Heart left ventricle (tissue), 16 donors: Measurements from ENCODE around the gene PTPRN2. TPM values are rescaled to one million over a fixed set of nuclear protein-coding genes. Genes with fewer than 3 reads are reported as not detected.

Experiments
- ATAC-seq, 4 donors: fragments of 200-7000 bp; cut with Tn5 transposase; one replicate each; pipeline ENCODE4 v1.9.1; 2020 to 2022; ENCODE audit warnings: moderate library complexity in 4 of 4, mild to moderate bottlenecking in 3 of 4, moderate number of reproducible peaks in 1 of 4
- DNase-seq, 5 donors: peaks; one replicate each; pipeline ENCODE4 v3.0.0-alpha.2; 2020
- H3K27ac ChIP-seq, 12 donors: fragments of 200-600 bp; sonication (generic) in 4 of 12; one replicate each; pipeline versions ENCODE4 v1.5.0 to v1.8.0; 2016 to 2022; ENCODE audit warnings: mild to moderate bottlenecking in 2 of 12
- H3K27me3 ChIP-seq, 9 donors: fragments of 200-600 bp; sonication (generic) in 2 of 9; one replicate each; pipeline versions ENCODE4 v1.5.1 to v1.8.0; 2016 to 2022; ENCODE audit warnings: mild to moderate bottlenecking in 3 of 9
- H3K36me3 ChIP-seq, 9 donors: fragments of 200-600 bp; sonication (generic) in 2 of 9; one replicate each; pipeline versions ENCODE4 v1.5.0 to v1.8.0; 2018 to 2022; ENCODE audit warnings: mild to moderate bottlenecking in 2 of 9
- H3K4me1 ChIP-seq, 12 donors: fragments of 200-600 bp; sonication (generic) in 4 of 12; one replicate each; pipeline versions ENCODE4 v1.5.0 to v1.8.0; 2016 to 2022; ENCODE audit warnings: mild to moderate bottlenecking in 3 of 12
- H3K4me3 ChIP-seq, 12 donors: fragments of 200-600 bp; sonication (generic) in 4 of 12; one replicate each; pipeline versions ENCODE4 v1.5.0 to v1.8.0; 2017 to 2022; ENCODE audit warnings: mild to moderate bottlenecking in 9 of 12, moderate library complexity in 4 of 12
- H3K9me3 ChIP-seq, 12 donors: fragments of 200-600 bp; sonication (generic) in 4 of 12; one replicate each; pipeline versions ENCODE4 v1.5.0 to v1.8.0; 2016 to 2022; ENCODE audit warnings: mild to moderate bottlenecking in 1 of 12
- POLR2A ChIP-seq, 2 donors: fragments of 450-650 bp; IDR thresholded peaks; one replicate each; pipeline ENCODE4 v1.6.1; 2017; ENCODE audit warnings: antibody characterized with exemption in 2 of 2, mild to moderate bottlenecking in 2 of 2, moderate library complexity in 2 of 2
- WGBS, 4 donors: extraction: QIAGEN DNeasy Blood & Tissue Kit in 2 of 4; methylation state at CpG; one replicate each; pipeline versions ENCODE4 v1.1.5 to v1.1.7; 2013 to 2018; 5-methylcytosine and 5-hydroxymethylcytosine counted together
- intact Hi-C, 10 donors: fragments of 100-400 bp; cut with DNase I; formaldehyde crosslinking; loops; one replicate each; pipeline versions ENCODE4 v1.11.1 to v1.14.2; 2022
- polyA plus RNA-seq, 2 donors: library from polyadenylated mRNA; stranded (reverse); fragments of 200-250 nt; gene quantifications; one replicate each; pipeline ENCODE4 v1.2.3, GENCODE V29; 2013
- total RNA-seq, 9 donors: library from RNA; depleted of rRNA in 2 of 9; stranded (reverse); fragments of >200 nt in 2 of 9; fragmentation: NEBNext Ultra II Directional in 3 of 9; extraction: Animal tissue kit (Norgen Biotek cat#: 25700) in 3 of 9; gene quantifications; one replicate each; pipeline versions ENCODE4 v1.1.0 to v1.2.4, GENCODE V29; 2016 to 2023
- TF ChIP-seq, protein P1 (sequence below), 12 donors: fragments of 200-600 bp; sonication (generic) in 4 of 12; IDR thresholded peaks; one replicate each; pipeline versions ENCODE4 v1.5.0 to v1.8.0; 2018 to 2022; ENCODE audit warnings: antibody characterized with exemption in 12 of 12, mild to moderate bottlenecking in 5 of 12
- donor health status: ischemic (EF 13 %, LVEDD 7.1; RV severe dilation, severe dysfunction).
- donor health status: healthy with polysubstance abuse.
- donor health status: DM: no; HTN: yes; CAD: no.
- donor health status: DM: no; HTN: no; CAD: no.
- donor health status: ischemic (EF 25% LVEDD 6.9; RV normal size, moderate dysfunction).
- donor health status: ischemic (EF 25% LVEDD 5.7; RV mildly dilated, moderate dysfunction).
- donor health status: healthy.
- donor health status: DM: yes; HTN: yes; CAD: no.
- donor health status: ischemic (EF 35%, LVEDD 5.7; RV mildly dilated, moderate dysfunction).
- donor health status: nonischemic (EF 11% LVEDD 7.7; RV severe dilation, severe dysfunction).
- donor health status: DM: yes; HTN: yes; CAD: no.
- donor health status: PGD.
- donor health status: ischemic (EF 29% LVEDD 5.4; RV normal size, mild dysfunction).
- donor health status: nonischemic (EF 23%, LVEDD 6.1; RV moderate dilation, normal function).

The PTPRN2 gene
- total and polyA plus RNA-seq, 11 donors: 0.61 to 2.3 (median 1.3) TPM

DNA sequence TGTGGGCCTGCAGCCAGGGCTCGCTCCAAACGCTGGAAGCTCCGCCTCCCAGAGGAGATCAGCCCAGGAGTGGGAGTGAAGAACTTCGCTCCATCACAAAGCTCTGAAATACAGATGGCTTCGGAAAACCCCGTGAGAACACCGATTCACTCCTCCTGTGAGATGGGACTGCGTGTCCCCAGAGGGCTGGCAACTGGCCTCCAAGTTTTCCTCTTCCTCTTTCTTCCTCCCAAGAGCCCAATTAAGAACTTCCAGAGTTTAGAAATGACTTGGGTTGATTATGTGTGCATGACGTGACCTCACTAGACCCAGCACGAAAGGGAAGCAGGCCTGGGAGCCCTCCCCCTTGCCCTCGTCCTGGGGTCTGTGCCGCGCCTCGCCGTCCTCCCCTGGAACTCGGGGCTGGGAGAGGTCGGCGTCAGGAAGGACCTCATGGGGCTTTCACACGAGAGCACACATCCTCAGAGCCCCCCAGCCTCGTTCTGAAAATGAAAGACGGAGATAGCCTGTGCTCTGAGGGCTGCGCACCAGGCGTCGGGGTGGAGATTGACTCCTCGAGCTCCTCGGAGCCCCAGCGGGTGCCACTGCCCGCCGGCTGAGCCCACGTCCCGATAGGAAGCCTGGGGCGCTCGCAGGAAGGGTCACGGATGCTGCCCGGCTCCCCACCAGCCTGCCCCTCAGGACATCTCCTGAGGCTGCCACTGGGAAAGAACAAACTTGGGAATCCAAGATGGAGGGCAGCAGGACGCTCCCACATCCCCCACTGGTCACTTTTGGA, 37.8 kb downstream of the PTPRN2 start:
- WGBS, 4 donors: 54 to 68% (median 61%) methylated on average over 32 to 36 of the region's 36 CpGs
- peaks cover 0 to 29% (median 5%) of the 10 kb centered on the region in 9 donors for H3K27me3 ChIP-seq
- ATAC-seq: peak in 3 of 4 donors; percentile 52 to 88 (median 83)
- no peak for TF ChIP-seq POLR2A (IDR thresholded peaks at IDR 0.05)
- TF ChIP-seq, protein P1, sequence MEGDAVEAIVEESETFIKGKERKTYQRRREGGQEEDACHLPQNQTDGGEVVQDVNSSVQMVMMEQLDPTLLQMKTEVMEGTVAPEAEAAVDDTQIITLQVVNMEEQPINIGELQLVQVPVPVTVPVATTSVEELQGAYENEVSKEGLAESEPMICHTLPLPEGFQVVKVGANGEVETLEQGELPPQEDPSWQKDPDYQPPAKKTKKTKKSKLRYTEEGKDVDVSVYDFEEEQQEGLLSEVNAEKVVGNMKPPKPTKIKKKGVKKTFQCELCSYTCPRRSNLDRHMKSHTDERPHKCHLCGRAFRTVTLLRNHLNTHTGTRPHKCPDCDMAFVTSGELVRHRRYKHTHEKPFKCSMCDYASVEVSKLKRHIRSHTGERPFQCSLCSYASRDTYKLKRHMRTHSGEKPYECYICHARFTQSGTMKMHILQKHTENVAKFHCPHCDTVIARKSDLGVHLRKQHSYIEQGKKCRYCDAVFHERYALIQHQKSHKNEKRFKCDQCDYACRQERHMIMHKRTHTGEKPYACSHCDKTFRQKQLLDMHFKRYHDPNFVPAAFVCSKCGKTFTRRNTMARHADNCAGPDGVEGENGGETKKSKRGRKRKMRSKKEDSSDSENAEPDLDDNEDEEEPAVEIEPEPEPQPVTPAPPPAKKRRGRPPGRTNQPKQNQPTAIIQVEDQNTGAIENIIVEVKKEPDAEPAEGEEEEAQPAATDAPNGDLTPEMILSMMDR (IDR thresholded peaks at IDR 0.05): no peak
- H3K4me1 ChIP-seq: peaks cover 0 to 10% (median 1%) of the 10 kb centered on the region in 12 donors
- DNase-seq: peak; percentile 39 to 73 (median 50)
- peak overlapping the region in 9 of 12 donors; percentile 16 to 42 (median 27) for H3K4me3 ChIP-seq
- intact Hi-C loops: no loop called here
- no peaks in the 10 kb centered on the region for H3K36me3 ChIP-seq
- no peaks in the 10 kb centered on the region for H3K9me3 ChIP-seq
- H3K27ac ChIP-seq: no peak overlapping the region

DNA sequence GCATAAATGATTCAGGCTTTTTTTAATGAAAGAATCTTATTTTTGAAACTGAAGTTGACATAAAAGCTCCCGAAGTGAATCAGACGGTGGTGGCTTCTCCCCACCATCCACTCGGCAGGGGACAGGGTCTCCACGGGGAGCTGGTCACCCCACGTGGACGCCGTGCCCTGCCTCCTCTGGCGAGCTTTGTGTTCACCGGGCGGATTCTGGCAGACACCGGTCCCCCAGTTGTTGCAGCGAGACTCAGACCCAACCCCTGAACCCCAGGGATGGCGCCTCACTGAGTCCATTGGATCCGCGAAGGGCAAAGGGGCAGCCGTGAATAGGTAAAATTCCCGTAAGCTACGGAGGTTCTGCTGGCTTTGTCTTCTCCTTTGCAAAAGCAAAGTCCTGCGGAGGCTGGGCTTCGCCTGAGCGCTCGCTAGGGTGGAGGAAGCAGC, 38.4 kb downstream of the PTPRN2 start:
- Histone ChIP-seq H3K27ac (no peak overlapping the region), H3K27me3 (peaks cover 0 to 29% (median 5%) of the 10 kb centered on the region in 9 donors), H3K36me3 (no peaks in the 10 kb centered on the region), H3K4me3 (peak overlapping the region in 9 of 12 donors; percentile 16 to 42 (median 27)), H3K9me3 (no peaks in the 10 kb centered on the region), H3K4me1 (peaks cover 0 to 10% (median 1%) of the 10 kb centered on the region in 12 donors)
- DNase-seq (no peak), ATAC-seq (peak in 1 of 4 donors; percentile 16)
- TF ChIP-seq POLR2A (IDR thresholded peaks at IDR 0.05): no peak
- TF ChIP-seq, protein P1 (IDR thresholded peaks at IDR 0.05): no peak
- intact Hi-C loops: no loop called here
- 39 to 58% (median 42%) methylated on average over 20 to 22 of the region's 22 CpGs for WGBS, 4 donors

DNA sequence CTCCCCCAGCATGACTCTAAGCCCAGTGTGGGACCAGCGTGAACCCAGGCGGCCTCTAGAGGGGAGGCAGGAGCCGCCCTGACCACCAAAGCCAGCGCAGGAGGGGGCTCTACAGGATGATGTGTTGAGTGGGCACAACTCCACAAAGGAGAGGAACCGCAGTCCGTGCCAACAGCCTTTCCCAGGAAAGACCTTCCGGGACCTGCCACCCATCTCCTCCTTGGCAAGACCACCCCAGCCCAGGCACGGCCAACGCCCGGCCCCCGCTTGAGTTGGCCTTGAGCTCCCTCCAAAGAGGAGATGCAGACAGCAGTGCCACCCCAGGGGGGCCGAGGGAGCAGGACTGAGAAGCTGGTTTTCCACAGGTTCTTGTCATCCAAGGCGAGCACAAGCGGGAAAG, 38.9 kb downstream of the PTPRN2 start:
- peak overlapping the region in 1 of 12 donors; percentile 42 for H3K4me3 ChIP-seq
- H3K27me3 ChIP-seq: peaks cover 0 to 30% (median 5%) of the 10 kb centered on the region in 9 donors
- H3K4me1 ChIP-seq: peaks cover 0 to 10% (median 1%) of the 10 kb centered on the region in 12 donors
- ATAC-seq: no peak
- H3K36me3 ChIP-seq: no peaks in the 10 kb centered on the region
- intact Hi-C loops: no loop called here
- DNase-seq: peak in 1 of 5 donors; percentile 24
- WGBS, 4 donors: 76 to 86% (median 84%) methylated on average over 13 to 14 of the region's 14 CpGs
- no peak for TF ChIP-seq POLR2A (IDR thresholded peaks at IDR 0.05)
- TF ChIP-seq, protein P1 (IDR thresholded peaks at IDR 0.05): no peak
- H3K9me3 ChIP-seq: no peaks in the 10 kb centered on the region
- no peak overlapping the region for H3K27ac ChIP-seq

DNA sequence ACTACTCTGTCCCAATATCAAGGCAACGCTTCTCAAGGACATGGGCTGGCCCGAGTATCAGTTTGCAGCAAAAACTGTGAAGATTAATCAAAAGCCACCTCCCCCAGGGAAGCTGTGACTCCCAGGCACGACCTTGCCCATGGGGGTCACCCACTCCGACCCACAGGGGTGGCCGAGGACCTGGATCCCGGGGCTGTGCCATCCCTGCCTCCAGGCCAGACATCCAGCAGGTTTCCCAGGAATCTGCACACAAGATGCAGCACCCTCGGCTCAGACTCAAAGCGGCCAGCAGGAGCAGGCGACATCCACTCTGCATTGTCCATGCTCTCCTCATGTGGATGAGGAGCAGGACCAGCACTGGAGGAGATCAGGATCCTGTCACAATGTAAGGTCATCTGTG, 39.8 kb downstream of the PTPRN2 start:
- Histone ChIP-seq H3K27ac (no peak overlapping the region), H3K36me3 (no peaks in the 10 kb centered on the region), H3K4me3 (no peak overlapping the region), H3K4me1 (peaks cover 0 to 10% (median 1%) of the 10 kb centered on the region in 12 donors), H3K9me3 (no peaks in the 10 kb centered on the region), H3K27me3 (peaks cover 0 to 32% (median 5%) of the 10 kb centered on the region in 9 donors)
- no peak for ATAC-seq
- intact Hi-C loops: no loop called here
- TF ChIP-seq POLR2A (IDR thresholded peaks at IDR 0.05): no peak
- TF ChIP-seq, protein P1 (IDR thresholded peaks at IDR 0.05): no peak
- WGBS, 4 donors: 78 to 85% (median 81%) methylated on average over 4 to 9 of the region's 9 CpGs
- DNase-seq: no peak
